Measurements from ENCODE around the gene MPHOSPH9. TPM values are rescaled to one million over a fixed set of nuclear protein-coding genes. Genes with fewer than 3 reads are reported as not detected.
A peak's percentile ranks its signal among the peaks of the same experiment; 100 is the strongest.
"Not testable (repeated sequence)": the region's sequence is repeated elsewhere in the genome, so short reads cannot be mapped to it uniquely, and the experiment has no call there.

Gene MPHOSPH9
- total RNA-seq, 2 experiments from 2014 or later, result 129 to 186 TPM

DNA sequence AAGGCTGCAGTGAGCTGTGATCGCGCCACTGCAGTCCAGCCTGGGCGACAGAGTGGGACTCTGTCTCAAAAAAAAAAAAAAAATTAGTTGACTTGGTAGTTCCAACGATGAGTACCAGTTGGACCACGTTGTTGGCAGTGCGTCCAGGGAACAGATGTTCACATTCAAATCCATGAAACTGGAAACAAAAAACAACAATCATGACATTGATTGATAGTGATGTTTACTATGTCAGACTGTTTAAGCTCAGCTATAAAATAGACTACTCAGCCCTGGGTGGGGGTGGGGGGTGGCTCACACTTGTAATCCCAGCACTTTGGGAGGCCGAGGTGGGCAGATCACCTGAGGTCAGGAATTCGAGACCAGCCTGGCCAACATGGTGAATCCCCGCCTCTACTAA is 19.4 kb upstream of the MPHOSPH9 start:
- H3K27ac Mint-ChIP-seq; H3K27me3 Mint-ChIP-seq; H3K9me3 Mint-ChIP-seq (ENCODE audit: low read depth); CTCF ChIA-PET; DNase-seq; H3K4me3 Mint-ChIP-seq; ATAC-seq: not testable (repeated sequence)
- Mint-ChIP-seq H3K36me3 (peaks cover 48% of the 10 kb centered on the region), H3K4me1 (peaks cover 23% of the 10 kb centered on the region)

DNA sequence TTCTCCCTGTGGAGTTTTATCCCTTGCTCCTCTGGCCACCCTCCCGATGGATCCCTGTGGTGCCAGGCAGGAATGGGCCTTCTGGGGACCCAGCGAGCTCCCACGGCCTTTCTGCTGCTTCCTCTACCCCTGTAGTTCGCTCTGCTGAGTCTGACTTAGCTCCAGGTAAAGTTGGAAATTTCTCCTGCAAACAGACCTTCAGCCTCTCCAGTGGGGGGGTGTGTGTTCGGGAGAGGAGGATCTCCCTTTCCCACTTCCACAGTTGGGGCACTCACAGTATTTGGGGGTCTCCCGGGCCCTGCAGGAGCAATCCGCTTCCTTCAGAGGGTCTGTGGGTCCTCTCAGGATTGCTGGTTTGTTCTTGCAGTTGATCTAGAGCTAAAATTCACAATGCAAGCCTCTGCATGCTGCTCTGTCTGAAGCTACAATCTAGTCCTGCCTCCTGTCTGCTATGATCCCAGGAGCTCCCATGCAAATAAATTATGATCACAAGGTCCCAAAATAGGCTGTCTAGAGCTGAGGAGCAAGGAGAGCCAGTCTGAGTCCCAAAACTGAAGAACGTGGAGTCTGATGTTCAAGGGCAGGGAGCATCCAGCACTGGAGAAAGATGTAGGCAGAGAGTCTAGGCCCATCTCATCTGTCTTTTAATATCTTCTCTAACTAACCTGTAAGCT is 18.6 kb upstream of the MPHOSPH9 start:
- no peak for ATAC-seq
- CTCF ChIA-PET, result no interaction called here
- Mint-ChIP-seq H3K27me3 (no peaks in the 10 kb centered on the region), H3K9me3 (ENCODE audit: low read depth) (peaks cover 3% of the 10 kb centered on the region), H3K4me3 (no peak overlapping the region), H3K36me3 (peaks cover 51% of the 10 kb centered on the region), H3K27ac (no peak overlapping the region), H3K4me1 (peaks cover 28% of the 10 kb centered on the region)
- no peak for DNase-seq

DNA sequence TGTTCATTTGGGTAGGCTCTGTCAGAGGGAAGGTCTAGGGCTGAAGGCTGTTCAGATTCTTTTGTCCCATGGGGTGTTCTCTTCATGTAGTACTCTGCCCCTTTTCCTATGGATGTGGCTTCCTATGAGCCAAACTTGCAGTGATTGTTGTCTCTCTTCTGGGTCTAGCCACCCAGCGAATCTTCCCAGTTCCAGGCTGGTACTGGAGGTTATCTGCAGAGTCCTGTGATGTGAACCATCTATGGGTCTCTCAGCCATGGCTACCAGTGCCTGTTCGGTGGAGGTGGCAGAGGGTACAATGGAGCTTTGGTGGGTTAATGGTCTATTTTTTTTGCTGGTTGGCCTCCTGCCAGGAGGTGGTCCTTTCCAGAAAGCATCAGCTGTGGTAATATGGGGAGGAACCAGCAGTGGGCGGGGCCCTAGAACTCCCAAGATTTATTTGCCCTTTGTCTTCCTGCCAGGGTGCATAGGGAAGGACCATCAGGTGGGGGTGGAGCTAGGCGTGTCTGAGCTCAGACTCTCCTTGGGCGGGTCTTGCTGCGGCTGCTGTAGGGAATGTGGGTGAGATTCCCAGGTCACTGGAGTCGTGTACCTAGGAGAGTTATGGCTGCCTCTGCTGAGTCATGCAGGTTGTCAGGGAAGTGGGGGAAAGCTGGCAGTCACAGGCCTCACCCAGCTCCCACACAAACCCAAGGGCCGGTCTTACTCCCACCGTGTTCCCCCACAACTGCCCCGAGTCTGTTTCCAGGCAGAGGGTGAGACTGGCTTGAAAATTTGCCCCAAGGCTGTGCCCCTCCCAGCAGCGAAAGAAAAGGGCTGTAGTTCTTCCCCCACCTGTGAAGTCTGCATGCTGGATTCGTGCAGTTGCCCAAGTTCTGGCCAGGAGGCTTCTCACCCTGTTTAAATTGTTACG is 17.8 kb upstream of the MPHOSPH9 start:
- peaks cover 29% of the 10 kb centered on the region for H3K4me1 Mint-ChIP-seq
- CTCF ChIA-PET, result no interaction called here
- no peak for DNase-seq
- H3K36me3 Mint-ChIP-seq, result peaks cover 54% of the 10 kb centered on the region
- no peak overlapping the region for H3K4me3 Mint-ChIP-seq
- H3K27me3 Mint-ChIP-seq, result no peaks in the 10 kb centered on the region
- no peak for ATAC-seq
- peak overlapping the region; percentile 52 for H3K27ac Mint-ChIP-seq
- peaks cover 3% of the 10 kb centered on the region for H3K9me3 Mint-ChIP-seq (ENCODE audit: low read depth)

DNA sequence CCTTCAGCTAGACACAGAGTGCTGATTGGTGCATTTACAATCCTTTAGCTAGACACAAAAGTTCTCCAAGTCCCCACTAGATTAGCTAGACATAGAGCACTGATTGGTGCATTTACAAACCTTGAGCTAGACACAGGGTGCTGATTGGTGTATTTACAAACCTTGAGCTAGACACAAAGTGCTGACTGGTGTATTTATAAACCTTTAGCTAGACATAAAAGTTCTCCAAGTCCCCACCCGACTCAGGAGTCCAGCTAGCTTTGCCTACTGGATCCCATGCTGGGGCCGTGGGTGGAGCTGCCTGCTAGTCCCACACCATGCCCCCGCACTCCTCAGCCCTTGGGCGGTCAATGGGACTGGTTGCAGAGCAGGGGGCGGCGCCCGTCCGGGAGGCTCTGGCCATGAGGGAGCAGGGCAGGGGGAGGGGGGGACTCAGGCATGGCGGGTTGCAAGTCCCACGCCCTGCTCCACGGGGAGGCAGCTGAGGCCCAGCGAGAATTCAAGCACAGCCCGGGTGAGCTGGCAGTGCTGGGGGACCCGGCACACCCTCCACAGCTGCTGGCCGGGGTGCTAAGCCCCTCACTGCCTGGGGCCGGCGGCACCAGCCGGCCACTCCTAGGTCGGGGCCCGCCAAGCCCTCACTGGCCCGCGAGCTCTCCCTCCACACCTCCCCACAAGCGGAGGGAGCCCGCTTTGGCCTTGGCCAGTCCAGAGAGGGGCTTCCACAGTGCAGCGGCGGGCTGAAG is 16.2 kb upstream of the MPHOSPH9 start:
- H3K27me3 Mint-ChIP-seq; H3K4me3 Mint-ChIP-seq; ATAC-seq; H3K27ac Mint-ChIP-seq; DNase-seq; H3K9me3 Mint-ChIP-seq (ENCODE audit: low read depth): not testable (repeated sequence)
- H3K36me3 Mint-ChIP-seq, result peaks cover 56% of the 10 kb centered on the region
- peaks cover 35% of the 10 kb centered on the region for H3K4me1 Mint-ChIP-seq
- CTCF ChIA-PET, result interaction anchor here (0.8 to 3.4 kb wide), 3 partner anchors 9 to 11 kb away, joined by 3 to 17 read pairs (median 3); no protein-coding TSS in a partner anchor

GRCh38 chr12:123248129-123248528 is 15.2 kb upstream of the MPHOSPH9 start:
- Mint-ChIP-seq H3K27ac (peak overlapping the region; percentile 5), H3K36me3 (peaks cover 50% of the 10 kb centered on the region), H3K4me1 (peaks cover 38% of the 10 kb centered on the region)
- H3K27me3 Mint-ChIP-seq; DNase-seq; ATAC-seq; H3K9me3 Mint-ChIP-seq (ENCODE audit: low read depth); H3K4me3 Mint-ChIP-seq: not testable (repeated sequence)
- CTCF ChIA-PET, result interaction anchor here (3.4 kb wide), 1 partner anchor 10 kb away, joined by 17 read pairs; no protein-coding TSS in a partner anchor

GRCh38 chr12:123245678-123246077 is 12.7 kb upstream of the MPHOSPH9 start:
- H3K9me3 Mint-ChIP-seq (ENCODE audit: low read depth), result peaks cover 3% of the 10 kb centered on the region
- peaks cover 48% of the 10 kb centered on the region for H3K4me1 Mint-ChIP-seq
- H3K4me3 Mint-ChIP-seq, result no peak overlapping the region
- H3K27ac Mint-ChIP-seq, result no peak overlapping the region
- ATAC-seq, result no peak
- CTCF ChIA-PET, result no interaction called here
- DNase-seq, result no peak
- no peaks in the 10 kb centered on the region for H3K27me3 Mint-ChIP-seq
- H3K36me3 Mint-ChIP-seq, result peaks cover 62% of the 10 kb centered on the region

GRCh38 chr12:123243671-123244262 is 10.8 kb upstream of the MPHOSPH9 start:
- H3K27me3 Mint-ChIP-seq, result no peaks in the 10 kb centered on the region
- H3K9me3 Mint-ChIP-seq (ENCODE audit: low read depth), result peaks cover 3% of the 10 kb centered on the region
- ATAC-seq (no peak), DNase-seq (no peak)
- H3K4me1 Mint-ChIP-seq, result peaks cover 43% of the 10 kb centered on the region
- no peak overlapping the region for H3K4me3 Mint-ChIP-seq
- H3K27ac Mint-ChIP-seq, result no peak overlapping the region
- H3K36me3 Mint-ChIP-seq, result peaks cover 57% of the 10 kb centered on the region
- CTCF ChIA-PET, result interaction anchor here (1.1 to 3.5 kb wide), 3 partner anchors 11 to 201 kb away, joined by 3 to 19 read pairs (median 6); partner anchors contain the start of genes MPHOSPH9 and MTRFR

- Mint-ChIP-seq H3K9me3 (ENCODE audit: low read depth) (peaks cover 3% of the 10 kb centered on the region), H3K4me3 (no peak overlapping the region), H3K36me3 (peaks cover 51% of the 10 kb centered on the region), H3K27me3 (no peaks in the 10 kb centered on the region), H3K27ac (no peak overlapping the region), H3K4me1 (peaks cover 46% of the 10 kb centered on the region)
- CTCF ChIA-PET, result interaction anchor here (1.0 to 3.5 kb wide), 6 partner anchors 10 to 226 kb away, joined by 3 to 19 read pairs (median 3); partner anchors contain the start of genes MPHOSPH9 and MTRFR
- no peak for ATAC-seq
- no peak for DNase-seq
Measured at GRCh38 chr12:123242116-123242904, 9.4 kb upstream of the MPHOSPH9 start.

DNA sequence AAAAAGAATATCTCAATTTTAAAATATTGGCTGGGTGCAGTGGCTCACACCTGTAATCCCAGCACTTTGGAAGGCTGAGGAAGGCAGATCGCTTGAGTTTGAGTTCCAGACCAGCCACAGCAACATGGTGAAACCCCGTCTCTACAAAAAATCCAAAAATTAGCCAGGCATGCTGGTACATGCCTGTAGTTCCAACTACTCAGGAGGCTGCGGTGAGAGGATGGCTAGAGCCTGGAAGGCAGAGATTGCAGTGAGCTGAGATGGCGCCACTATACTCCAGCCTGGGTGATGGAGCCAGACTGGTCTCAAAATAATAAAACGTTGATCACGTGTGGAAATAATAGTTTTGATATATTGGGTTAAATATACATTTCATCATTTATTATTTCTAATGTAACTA is 6.0 kb upstream of the MPHOSPH9 start:
- no peaks in the 10 kb centered on the region for H3K27me3 Mint-ChIP-seq
- CTCF ChIA-PET, result interaction anchor here (1.0 to 6.3 kb wide), 15 partner anchors 9 to 264 kb away, joined by 3 to 55 read pairs (median 9); partner anchors contain the start of genes ARL6IP4, KMT5A, OGFOD2 and PITPNM2
- H3K36me3 Mint-ChIP-seq, result peaks cover 48% of the 10 kb centered on the region
- DNase-seq (peak; percentile 11), ATAC-seq (no peak)
- H3K4me3 Mint-ChIP-seq, result no peak overlapping the region
- H3K4me1 Mint-ChIP-seq, result peaks cover 56% of the 10 kb centered on the region
- H3K9me3 Mint-ChIP-seq (ENCODE audit: low read depth), result no peaks in the 10 kb centered on the region
- no peak overlapping the region for H3K27ac Mint-ChIP-seq

- peak overlapping the region; percentile 88 for H3K27ac Mint-ChIP-seq
- CTCF ChIA-PET, result interaction anchor here (0.5 to 6.3 kb wide), 46 partner anchors 10 to 444 kb away, joined by 3 to 55 read pairs (median 4); partner anchors contain the start of genes ARL6IP4, KMT5A, OGFOD2 and PITPNM2
- DNase-seq (no peak), ATAC-seq (no peak)
- H3K36me3 Mint-ChIP-seq, result peaks cover 49% of the 10 kb centered on the region
- H3K4me1 Mint-ChIP-seq, result peaks cover 53% of the 10 kb centered on the region
- H3K9me3 Mint-ChIP-seq (ENCODE audit: low read depth), result no peaks in the 10 kb centered on the region
- H3K27me3 Mint-ChIP-seq, result no peaks in the 10 kb centered on the region
- peak overlapping the region; percentile 62 for H3K4me3 Mint-ChIP-seq
Measured at GRCh38 chr12:123238330-123238682, 5.4 kb upstream of the MPHOSPH9 start.

GRCh38 chr12:123237646-123238329 is 4.8 kb upstream of the MPHOSPH9 start:
- no peak for ATAC-seq
- H3K27ac Mint-ChIP-seq, result peak overlapping the region; percentile 88
- H3K4me3 Mint-ChIP-seq, result peak overlapping the region; percentile 62
- H3K9me3 Mint-ChIP-seq (ENCODE audit: low read depth), result no peaks in the 10 kb centered on the region
- peaks cover 54% of the 10 kb centered on the region for H3K4me1 Mint-ChIP-seq
- DNase-seq, result peak; percentile 84
- H3K27me3 Mint-ChIP-seq, result no peaks in the 10 kb centered on the region
- peaks cover 51% of the 10 kb centered on the region for H3K36me3 Mint-ChIP-seq
- CTCF ChIA-PET, result interaction anchor here (0.5 to 6.3 kb wide), 50 partner anchors 10 to 444 kb away, joined by 3 to 55 read pairs (median 4); partner anchors contain the start of genes ARL6IP4, KMT5A, OGFOD2 and PITPNM2
